ENCODE results near the gene F7. TPM values are rescaled to one million over a fixed set of nuclear protein-coding genes. Genes with fewer than 3 reads are reported as not detected.

Gene F7
- polyA plus RNA-seq, 1 experiment: 0.06 TPM

DNA sequence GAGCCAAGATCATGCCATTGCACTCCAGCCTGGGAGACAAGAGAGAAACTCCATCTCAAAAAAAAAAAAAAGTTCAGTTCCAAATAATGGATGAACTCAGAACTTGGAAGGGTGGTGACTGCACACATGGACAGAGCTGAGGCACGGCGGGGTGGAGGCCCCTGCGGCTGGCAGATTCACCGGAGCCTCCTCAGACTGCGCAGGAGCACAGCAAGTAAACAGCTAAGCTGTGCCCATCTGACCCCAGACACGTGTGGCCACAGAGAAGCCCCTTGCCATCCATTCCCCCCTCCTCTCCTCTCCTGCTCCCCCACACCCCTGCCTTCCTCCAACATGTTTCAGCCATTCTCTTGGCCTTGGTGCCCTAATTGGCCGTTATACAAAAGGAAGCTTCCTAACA, 37.3 kb downstream of the F7 start:
- no peak for DNase-seq (ENCODE audit: low read depth, low spot score)
- CTCF ChIA-PET: interaction anchor here (0.6 kb wide), 1 partner anchor 38 kb away, joined by 6 read pairs; no protein-coding TSS in a partner anchor
- Histone ChIP-seq H3K27ac (ENCODE audit: low read depth, low read length) (no peak overlapping the region), H3K4me3 (ENCODE audit: low read depth, low read length) (no peak overlapping the region), H3K9me3 (ENCODE audit: control insufficient read depth, insufficient read depth, low read length) (no peaks in the 10 kb centered on the region; the same call in 1 of the 2 replicates), H3K27me3 (ENCODE audit: control insufficient read depth, insufficient read depth, low read length) (peaks cover 3% of the 10 kb centered on the region)
- TF ChIP-seq, protein P1, sequence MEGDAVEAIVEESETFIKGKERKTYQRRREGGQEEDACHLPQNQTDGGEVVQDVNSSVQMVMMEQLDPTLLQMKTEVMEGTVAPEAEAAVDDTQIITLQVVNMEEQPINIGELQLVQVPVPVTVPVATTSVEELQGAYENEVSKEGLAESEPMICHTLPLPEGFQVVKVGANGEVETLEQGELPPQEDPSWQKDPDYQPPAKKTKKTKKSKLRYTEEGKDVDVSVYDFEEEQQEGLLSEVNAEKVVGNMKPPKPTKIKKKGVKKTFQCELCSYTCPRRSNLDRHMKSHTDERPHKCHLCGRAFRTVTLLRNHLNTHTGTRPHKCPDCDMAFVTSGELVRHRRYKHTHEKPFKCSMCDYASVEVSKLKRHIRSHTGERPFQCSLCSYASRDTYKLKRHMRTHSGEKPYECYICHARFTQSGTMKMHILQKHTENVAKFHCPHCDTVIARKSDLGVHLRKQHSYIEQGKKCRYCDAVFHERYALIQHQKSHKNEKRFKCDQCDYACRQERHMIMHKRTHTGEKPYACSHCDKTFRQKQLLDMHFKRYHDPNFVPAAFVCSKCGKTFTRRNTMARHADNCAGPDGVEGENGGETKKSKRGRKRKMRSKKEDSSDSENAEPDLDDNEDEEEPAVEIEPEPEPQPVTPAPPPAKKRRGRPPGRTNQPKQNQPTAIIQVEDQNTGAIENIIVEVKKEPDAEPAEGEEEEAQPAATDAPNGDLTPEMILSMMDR (IDR thresholded peaks at IDR 0.05; ENCODE audit: low read depth, low read length): no peak
- POLR2A ChIA-PET: no interaction called here

DNA sequence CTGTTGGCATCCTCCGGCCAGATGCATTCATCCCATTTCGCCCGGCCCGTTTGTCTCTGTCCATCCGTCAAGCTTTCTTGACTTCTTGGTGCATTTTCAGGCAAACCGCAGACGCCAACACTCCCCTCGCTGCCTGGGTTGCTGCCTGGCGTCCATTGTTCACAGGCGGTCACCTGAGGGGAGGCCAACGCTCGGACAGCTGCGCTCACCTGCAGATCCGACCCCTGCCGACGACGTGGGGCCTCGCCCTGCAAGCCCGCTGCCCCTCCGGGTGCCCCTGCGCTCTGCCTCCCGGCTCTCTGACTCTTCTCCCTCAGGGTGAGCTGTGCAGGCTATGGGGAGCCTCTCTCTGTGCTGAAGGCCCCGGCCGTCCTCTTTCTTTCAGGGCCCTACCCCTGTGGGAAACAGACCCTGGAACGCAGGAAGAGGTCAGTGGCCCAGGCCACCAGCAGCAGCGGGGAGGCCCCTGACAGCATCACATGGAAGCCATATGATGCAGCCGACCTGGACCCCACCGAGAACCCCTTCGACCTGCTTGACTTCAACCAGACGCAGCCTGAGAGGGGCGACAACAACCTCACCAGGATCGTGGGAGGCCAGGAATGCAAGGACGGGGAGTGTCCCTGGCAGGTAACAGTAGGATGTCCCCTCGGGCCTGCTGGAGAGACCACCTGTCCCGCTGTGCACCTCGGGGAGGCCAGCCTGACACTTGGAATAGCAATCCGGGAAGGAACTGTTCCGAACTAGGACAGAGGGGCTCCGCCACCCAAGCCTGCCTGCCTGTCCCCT, 38.1 kb downstream of the F7 start:
- CTCF ChIA-PET: interaction anchor here (0.6 kb wide), 1 partner anchor 39 kb away, joined by 6 read pairs; no protein-coding TSS in a partner anchor
- H3K4me3 ChIP-seq (ENCODE audit: low read depth, low read length): no peak overlapping the region
- DNase-seq (ENCODE audit: low read depth, low spot score): no peak
- POLR2A ChIA-PET: no interaction called here
- peaks cover 3% of the 10 kb centered on the region for H3K27me3 ChIP-seq (ENCODE audit: control insufficient read depth, insufficient read depth, low read length)
- H3K27ac ChIP-seq (ENCODE audit: low read depth, low read length): no peak overlapping the region
- H3K9me3 ChIP-seq (ENCODE audit: control insufficient read depth, insufficient read depth, low read length): no peaks in the 10 kb centered on the region; the same call in 1 of the 2 replicates
- TF ChIP-seq, protein P1 (IDR thresholded peaks at IDR 0.05; ENCODE audit: low read depth, low read length): no peak

DNA sequence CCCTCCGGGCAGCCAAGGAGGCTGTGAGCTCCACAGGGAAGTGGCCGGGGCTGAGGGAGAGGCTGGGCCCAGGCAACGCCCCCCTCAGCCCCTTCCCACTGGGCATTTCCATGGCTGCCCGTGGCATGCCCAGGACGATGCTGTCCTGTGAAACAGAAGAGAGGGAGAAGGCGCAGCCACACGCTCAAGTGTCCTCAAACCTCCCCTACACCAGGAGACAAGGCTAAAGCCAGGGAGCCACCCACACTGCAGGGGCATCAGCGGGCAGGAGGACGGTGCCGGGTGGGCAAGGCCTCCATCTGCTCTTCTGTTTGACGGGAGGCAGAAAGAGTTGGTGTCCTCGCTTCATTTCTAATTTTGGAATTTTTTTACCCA, 38.7 kb downstream of the F7 start:
- no peak overlapping the region for H3K4me3 ChIP-seq (ENCODE audit: low read depth, low read length)
- no peak for DNase-seq (ENCODE audit: low read depth, low spot score)
- peaks cover 3% of the 10 kb centered on the region for H3K27me3 ChIP-seq (ENCODE audit: control insufficient read depth, insufficient read depth, low read length)
- H3K27ac ChIP-seq (ENCODE audit: low read depth, low read length): no peak overlapping the region
- ChIA-PET CTCF (no interaction called here), POLR2A (no interaction called here)
- TF ChIP-seq, protein P1 (IDR thresholded peaks at IDR 0.05; ENCODE audit: low read depth, low read length): no peak
- no peaks in the 10 kb centered on the region; the same call in 1 of the 2 replicates for H3K9me3 ChIP-seq (ENCODE audit: control insufficient read depth, insufficient read depth, low read length)

DNA sequence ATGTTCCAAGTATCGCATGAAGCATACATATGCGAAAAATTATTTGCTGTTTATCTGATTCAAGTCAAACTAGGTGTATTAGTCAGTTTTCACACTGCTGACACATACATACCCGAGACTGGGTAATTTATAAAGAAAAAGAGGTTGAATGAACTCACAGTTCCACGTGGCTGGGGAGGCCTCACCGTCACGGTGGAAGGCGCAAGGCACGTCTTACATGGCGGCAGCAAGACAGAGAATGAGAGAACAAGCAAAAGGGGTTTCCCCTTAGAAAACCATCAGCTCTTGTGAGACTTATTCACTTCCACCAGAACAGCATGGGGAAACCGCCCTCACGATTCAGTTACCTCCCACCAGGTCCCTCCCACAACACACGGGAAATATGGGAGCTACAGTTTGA, 39.9 kb downstream of the F7 start:
- ChIA-PET CTCF (no interaction called here), POLR2A (no interaction called here)
- H3K27me3 ChIP-seq (ENCODE audit: control insufficient read depth, insufficient read depth, low read length): peaks cover 3% of the 10 kb centered on the region
- no peaks in the 10 kb centered on the region; the same call in 1 of the 2 replicates for H3K9me3 ChIP-seq (ENCODE audit: control insufficient read depth, insufficient read depth, low read length)
- H3K27ac ChIP-seq (ENCODE audit: low read depth, low read length): no peak overlapping the region
- TF ChIP-seq, protein P1 (IDR thresholded peaks at IDR 0.05; ENCODE audit: low read depth, low read length): no peak
- no peak overlapping the region for H3K4me3 ChIP-seq (ENCODE audit: low read depth, low read length)
- no peak for DNase-seq (ENCODE audit: low read depth, low spot score)

DNA sequence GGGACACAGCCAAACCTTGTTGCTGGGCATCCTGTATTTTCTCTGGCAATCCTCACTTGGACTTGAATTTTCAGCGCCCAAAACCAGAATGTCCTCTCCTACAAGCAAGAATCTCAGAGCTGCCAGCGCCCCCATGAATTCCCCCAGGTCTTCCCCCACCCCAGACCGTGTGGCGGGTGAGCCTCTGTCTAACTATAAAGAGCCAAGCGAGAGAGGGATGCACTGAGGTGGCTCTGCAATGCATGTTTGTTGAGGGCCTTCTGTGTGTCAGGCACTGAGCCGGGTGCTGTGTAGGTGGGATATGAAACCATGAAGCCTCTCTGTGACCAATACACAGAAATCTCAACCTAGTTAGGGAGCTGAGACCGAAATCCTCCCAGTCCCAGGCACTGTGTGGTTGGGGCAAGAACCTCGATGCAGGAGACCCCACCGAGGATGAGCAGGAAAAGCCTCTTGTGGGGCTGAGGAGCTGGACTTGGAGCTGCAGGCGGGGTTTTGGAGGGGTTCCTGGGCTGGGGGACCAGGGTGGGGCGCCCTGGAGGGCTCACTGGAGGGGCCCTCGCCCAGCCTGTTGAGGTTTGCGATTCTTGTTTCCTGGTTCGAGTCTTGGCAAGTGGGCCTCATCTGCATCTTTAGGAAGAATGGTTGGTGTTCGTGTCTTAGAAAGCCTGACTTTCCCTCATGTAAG, 40.5 kb downstream of the F7 start:
- no peaks in the 10 kb centered on the region; the same call in 1 of the 2 replicates for H3K9me3 ChIP-seq (ENCODE audit: control insufficient read depth, insufficient read depth, low read length)
- ChIA-PET POLR2A (no interaction called here), CTCF (no interaction called here)
- no peak overlapping the region for H3K27ac ChIP-seq (ENCODE audit: low read depth, low read length)
- peaks cover 3% of the 10 kb centered on the region for H3K27me3 ChIP-seq (ENCODE audit: control insufficient read depth, insufficient read depth, low read length)
- TF ChIP-seq, protein P1 (IDR thresholded peaks at IDR 0.05; ENCODE audit: low read depth, low read length): no peak
- no peak for DNase-seq (ENCODE audit: low read depth, low spot score)
- no peak overlapping the region for H3K4me3 ChIP-seq (ENCODE audit: low read depth, low read length)
